GM11168 (cell line): ENCODE data around the gene CORO2B.

Experiments used
- in situ Hi-C: fragments of 300-500 bp; cut with MboI; formaldehyde crosslinking; loops from one replicate; pipeline ENCODE4 v1.12.0; 2022; ENCODE audit warnings: low sequenced_read_pairs; ENCODE audit not compliant: unreplicated experiment

Gene CORO2B

DNA sequence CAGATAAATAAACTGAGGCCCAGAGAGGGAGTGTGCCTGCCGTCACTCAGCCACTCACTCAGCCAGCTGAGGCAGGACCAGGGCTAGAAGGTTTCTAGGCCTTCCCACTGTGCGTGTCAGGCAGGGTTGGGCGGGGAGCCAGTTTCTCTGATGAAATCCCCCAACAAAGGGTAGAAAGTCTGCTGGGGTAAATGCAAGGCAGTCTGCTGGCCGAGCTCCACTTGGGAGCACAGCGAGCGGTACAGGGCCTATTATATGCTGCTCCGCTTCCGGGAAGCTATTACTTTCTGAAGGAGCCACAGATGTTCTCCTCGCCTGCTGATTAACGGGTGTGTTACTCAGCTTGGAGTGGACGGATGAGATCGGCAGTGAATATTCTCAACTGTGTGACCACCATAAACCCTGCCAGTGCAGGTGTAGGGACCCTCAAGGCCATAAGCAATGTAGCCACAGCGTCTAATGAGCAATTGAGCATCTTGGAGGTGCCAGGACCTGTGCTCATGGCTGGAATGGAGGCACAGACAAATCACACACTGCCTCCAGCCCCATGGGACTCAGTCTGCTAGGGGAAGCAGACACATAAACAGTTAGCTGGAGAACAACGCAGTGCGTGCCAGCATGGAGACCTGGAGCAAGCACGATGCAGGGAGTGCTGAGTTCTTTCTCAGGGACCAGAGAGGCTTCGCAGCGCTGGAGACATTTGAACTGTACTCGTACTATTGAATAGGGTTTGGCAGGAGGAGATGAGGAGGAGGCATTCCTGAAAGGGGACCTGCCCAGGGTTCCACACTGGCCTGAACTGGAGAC is 42.1 kb downstream of the CORO2B start:
- in situ Hi-C loops = no loop called here

DNA sequence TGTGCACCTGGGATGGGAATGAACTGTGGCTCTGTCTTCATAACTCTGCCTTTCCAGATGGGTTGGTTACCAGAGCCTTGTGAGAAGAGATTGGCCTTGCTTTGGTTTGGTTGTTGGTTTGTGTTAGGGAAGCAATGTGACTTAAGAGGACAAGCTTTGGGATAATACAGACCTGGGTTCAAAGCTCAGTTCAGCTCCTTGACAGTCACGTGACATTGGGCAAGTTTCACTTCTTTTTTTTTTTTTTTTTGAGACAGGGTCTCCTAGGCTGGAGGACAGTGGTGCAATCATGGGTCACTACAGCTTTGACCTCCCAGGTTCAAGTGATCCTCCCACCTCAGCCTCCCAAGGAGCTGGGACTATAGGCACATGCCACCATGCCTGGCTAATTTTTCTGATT is 42.7 kb downstream of the CORO2B start:
- in situ Hi-C loops = no loop called here

GRCh38 chr15:68623301-68623892 is 44.6 kb downstream of the CORO2B start:
- in situ Hi-C loops = no loop called here

DNA sequence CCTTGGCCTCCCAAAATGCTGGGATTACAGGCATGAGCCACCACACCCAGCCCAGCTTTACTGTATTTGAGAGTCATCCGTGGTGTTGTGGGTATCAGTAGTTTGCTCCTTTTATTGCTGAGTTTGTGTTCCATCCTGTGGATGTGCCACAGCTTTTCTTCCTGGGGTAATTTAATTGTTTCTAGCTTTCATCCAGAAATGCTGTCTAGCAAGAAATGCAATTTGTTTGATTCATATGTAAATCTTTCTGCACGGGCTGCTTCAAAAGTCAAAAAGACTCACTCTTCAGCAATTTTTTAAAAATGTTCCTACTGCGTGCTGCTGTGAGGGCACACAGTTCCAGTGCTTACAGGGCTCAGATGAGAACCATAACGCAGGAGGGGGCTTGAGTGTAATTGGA is 47.1 kb downstream of the CORO2B start:
- in situ Hi-C loops = no loop called here

GRCh38 chr15:68626283-68626682 is 47.5 kb downstream of the CORO2B start:
- in situ Hi-C loops = no loop called here

DNA sequence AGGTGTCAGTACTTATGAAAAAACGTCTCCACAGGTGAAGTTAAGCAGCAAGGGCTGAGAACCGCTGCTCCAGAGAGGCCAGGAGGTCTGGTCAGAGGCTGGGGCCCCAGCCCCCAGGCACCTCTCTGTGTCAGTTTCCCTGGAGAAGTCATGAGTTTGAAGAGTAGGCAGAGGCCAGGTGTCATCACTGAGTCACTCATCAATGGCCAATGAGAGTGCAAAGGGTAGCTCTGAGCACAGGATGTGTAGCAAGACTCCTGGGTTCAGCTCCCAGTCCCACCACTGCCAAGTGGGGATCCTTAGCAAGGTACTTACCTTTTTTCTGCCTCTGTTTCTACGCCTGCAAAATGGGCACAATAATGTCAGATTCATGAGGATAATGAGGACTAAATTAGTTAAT is 47.9 kb downstream of the CORO2B start:
- in situ Hi-C loops = no loop called here

- in situ Hi-C loops = no loop called here
Measured at GRCh38 chr15:68627476-68627875, 48.7 kb downstream of the CORO2B start.

- in situ Hi-C loops = no loop called here
Measured at GRCh38 chr15:68627995-68628394, 49.2 kb downstream of the CORO2B start.

- in situ Hi-C loops = no loop called here
Measured at GRCh38 chr15:68629519-68630210, 50.9 kb downstream of the CORO2B start.

DNA sequence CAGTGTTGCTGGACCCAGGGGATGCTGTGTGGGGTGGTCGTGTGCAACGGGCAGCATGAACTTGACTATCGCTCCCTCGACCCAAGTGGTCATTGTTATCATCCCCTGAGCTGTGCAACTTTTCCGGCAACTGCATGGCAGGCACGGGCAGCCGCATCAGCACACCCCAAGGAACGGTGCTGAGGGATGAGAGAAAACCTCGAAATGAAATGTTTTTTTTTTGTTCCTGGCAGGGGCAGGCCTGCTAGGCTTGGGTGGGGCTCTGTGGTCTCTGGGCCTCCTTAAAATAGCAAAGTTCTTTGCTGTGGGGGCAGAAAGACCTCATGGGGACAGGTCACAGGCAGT is 51.4 kb downstream of the CORO2B start:
- in situ Hi-C loops = no loop called here

GRCh38 chr15:68630836-68631235 is 52.0 kb downstream of the CORO2B start:
- in situ Hi-C loops = no loop called here

GRCh38 chr15:68631601-68632051 is 52.8 kb downstream of the CORO2B start:
- in situ Hi-C loops = no loop called here

GRCh38 chr15:68632101-68632500 is 53.3 kb downstream of the CORO2B start:
- in situ Hi-C loops = no loop called here

DNA sequence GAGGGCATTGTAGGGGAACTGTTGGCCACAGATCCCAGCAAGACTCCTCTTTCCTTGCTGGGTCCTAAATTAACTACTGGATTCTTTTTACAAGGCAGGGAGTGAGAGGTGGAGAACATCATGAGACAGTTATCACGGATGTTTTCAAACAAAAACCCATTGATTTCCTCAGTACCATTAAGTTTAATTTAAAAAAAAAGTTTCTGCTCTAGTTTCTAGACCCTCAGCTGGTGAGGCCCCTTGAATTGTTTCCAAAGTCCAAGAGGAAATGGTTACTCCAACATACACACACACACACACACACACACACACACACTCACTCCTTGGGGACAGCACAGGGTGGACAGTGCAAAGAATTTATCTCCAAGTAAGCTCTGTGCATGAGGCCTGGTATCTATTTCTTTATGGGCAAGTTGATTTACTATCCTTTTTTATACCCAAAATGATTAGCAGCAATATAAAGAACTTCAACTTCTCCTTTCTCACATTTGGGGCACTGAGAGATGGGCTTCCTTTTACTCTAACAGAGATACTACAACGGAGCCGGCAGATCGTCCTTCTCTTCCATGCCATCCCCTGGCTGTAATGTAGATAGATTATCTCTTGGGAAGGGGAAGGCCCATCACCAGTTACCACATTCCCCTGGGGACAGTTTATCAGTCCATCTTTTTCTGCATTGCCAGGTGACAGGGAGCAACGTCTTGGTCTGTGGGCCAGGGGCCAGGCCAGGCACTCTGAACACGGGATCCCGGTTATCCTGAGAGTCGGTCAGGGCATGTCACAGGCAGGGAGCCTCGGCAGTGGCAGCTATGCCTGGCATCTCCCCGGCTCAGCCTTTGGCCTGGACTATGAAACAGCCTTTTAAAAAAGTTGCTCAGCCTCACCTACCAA is 54.7 kb downstream of the CORO2B start:
- in situ Hi-C loops = no loop called here

DNA sequence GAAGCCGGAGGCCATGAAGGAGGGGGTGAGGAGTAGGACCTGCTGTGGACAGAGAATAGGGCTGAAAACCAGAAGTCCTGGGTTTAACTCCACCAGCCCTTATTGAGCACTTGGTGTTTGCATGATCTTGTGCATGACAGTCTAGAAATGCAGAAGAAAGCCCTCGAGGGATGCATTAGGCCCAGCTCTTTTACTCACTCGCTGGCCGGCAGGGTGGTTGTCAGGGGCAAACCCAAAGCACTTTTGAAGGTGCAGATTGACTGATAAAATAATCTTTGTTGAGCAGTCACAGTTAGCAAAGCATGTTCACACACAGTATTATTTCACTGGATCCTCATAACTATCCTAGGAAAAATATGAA is 55.3 kb downstream of the CORO2B start:
- in situ Hi-C loops = no loop called here

DNA sequence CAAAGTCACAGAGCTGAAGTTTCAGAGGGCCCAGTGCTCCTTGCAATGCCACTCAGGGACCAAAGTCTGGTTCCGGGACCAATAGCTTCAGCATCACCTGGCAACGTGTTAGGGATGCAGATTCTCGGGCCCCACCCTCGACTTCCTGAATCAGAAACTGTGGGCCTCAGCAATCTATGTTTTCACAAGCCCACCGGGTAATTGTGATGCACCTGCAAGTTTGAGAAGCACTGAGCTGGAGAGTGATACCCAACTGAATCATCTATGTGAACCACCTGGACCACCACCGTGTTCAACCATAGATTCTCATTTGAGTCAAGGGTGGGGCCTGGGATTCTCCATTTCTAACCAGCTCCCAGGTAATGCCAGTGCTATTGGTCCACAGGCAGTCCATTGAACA is 55.7 kb downstream of the CORO2B start:
- in situ Hi-C loops = no loop called here

GRCh38 chr15:68635141-68635540 is 56.3 kb downstream of the CORO2B start:
- in situ Hi-C loops = no loop called here

GRCh38 chr15:68636256-68636655 is 57.5 kb downstream of the CORO2B start:
- in situ Hi-C loops = no loop called here

GRCh38 chr15:68637767-68638404 is 59.1 kb downstream of the CORO2B start:
- in situ Hi-C loops = no loop called here

GRCh38 chr15:68638953-68639515 is 60.2 kb downstream of the CORO2B start:
- in situ Hi-C loops = no loop called here
